Measurements from ENCODE around the gene MYBBP1A. TPM values are rescaled to one million over a fixed set of nuclear protein-coding genes. Genes with fewer than 3 reads are reported as not detected.

MYBBP1A gene
- polyA plus RNA-seq, 2 of the 4 experiments (the other 2 are of a cell fraction) = 42.9 to 95.1 TPM

DNA sequence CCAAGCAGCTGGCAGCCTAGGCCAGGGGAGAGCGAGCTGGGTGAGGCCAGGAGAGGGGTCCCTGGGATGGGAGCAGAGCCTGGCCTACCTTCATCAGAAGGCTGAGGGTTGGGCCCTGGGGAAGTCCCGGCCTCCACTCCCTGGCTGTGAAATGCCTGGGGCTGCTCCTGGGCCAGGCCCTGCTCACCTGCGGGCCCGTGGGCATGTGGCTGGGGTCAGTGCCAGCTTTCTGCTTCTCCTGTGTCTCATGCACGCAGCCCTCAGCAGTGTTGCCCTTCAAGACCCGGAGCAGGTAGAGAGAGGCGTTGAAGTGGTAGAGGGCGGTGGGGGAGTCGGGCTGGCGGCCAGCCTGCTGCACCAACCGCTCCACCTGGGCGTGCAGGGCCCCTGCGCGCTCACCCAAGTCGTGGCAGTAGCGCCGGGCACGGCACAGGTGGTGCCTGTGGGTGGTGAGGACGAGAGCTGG lies 12.4 kb downstream of the MYBBP1A start:
- DNase-seq (ENCODE audit: low read depth in 1 of 2, low spot score in 1 of 2) (no peak), ATAC-seq (no peak), FAIRE-seq (no peak)
- H3K27ac ChIP-seq = no peak overlapping the region
- no peak overlapping the region for H3K4me3 ChIP-seq
- no peaks in the 10 kb centered on the region for H3K4me1 ChIP-seq
- no peak for TF ChIP-seq HOXB5 (CRISPR knock-in tag; IDR thresholded peaks at IDR 0.05)
- no peak for TF ChIP-seq JUNB (IDR thresholded peaks at IDR 0.05)
- no peak for TF ChIP-seq CBX8 (IDR thresholded peaks at IDR 0.05)
- TF ChIP-seq, protein P1, sequence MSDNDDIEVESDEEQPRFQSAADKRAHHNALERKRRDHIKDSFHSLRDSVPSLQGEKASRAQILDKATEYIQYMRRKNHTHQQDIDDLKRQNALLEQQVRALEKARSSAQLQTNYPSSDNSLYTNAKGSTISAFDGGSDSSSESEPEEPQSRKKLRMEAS (IDR thresholded peaks at IDR 0.05) = no peak
- no peak for TF ChIP-seq KDM1A (IDR thresholded peaks at IDR 0.05; ENCODE audit: low read depth)
- TF ChIP-seq RCOR1 (IDR thresholded peaks at IDR 0.05; ENCODE audit: low read depth, low read length) = no peak
- no peak for TF ChIP-seq RFX5 (IDR thresholded peaks at IDR 0.05)
- TF ChIP-seq POLR2AphosphoS2 (conservative IDR thresholded peaks at IDR 0.05; ENCODE audit: low read length) = no peak
- TF ChIP-seq SREBF2 (IDR thresholded peaks at IDR 0.05) = no peak
- TF ChIP-seq, protein P2, sequence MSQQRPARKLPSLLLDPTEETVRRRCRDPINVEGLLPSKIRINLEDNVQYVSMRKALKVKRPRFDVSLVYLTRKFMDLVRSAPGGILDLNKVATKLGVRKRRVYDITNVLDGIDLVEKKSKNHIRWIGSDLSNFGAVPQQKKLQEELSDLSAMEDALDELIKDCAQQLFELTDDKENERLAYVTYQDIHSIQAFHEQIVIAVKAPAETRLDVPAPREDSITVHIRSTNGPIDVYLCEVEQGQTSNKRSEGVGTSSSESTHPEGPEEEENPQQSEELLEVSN (IDR thresholded peaks at IDR 0.05; ENCODE audit: borderline replicate concordance, low read depth) = no peak
- no peak for TF ChIP-seq HDAC2 (IDR thresholded peaks at IDR 0.05)
- TF ChIP-seq, protein P3, sequence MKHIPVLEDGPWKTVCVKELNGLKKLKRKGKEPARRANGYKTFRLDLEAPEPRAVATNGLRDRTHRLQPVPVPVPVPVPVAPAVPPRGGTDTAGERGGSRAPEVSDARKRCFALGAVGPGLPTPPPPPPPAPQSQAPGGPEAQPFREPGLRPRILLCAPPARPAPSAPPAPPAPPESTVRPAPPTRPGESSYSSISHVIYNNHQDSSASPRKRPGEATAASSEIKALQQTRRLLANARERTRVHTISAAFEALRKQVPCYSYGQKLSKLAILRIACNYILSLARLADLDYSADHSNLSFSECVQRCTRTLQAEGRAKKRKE (CRISPR knock-in tag; IDR thresholded peaks at IDR 0.05; ENCODE audit: low read depth) = no peak
- no peak for TF ChIP-seq EP300 (IDR thresholded peaks at IDR 0.05)
- TF ChIP-seq, protein P4, sequence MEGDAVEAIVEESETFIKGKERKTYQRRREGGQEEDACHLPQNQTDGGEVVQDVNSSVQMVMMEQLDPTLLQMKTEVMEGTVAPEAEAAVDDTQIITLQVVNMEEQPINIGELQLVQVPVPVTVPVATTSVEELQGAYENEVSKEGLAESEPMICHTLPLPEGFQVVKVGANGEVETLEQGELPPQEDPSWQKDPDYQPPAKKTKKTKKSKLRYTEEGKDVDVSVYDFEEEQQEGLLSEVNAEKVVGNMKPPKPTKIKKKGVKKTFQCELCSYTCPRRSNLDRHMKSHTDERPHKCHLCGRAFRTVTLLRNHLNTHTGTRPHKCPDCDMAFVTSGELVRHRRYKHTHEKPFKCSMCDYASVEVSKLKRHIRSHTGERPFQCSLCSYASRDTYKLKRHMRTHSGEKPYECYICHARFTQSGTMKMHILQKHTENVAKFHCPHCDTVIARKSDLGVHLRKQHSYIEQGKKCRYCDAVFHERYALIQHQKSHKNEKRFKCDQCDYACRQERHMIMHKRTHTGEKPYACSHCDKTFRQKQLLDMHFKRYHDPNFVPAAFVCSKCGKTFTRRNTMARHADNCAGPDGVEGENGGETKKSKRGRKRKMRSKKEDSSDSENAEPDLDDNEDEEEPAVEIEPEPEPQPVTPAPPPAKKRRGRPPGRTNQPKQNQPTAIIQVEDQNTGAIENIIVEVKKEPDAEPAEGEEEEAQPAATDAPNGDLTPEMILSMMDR (IDR thresholded peaks at IDR 0.05) = no peak
- TF ChIP-seq JUN (IDR thresholded peaks at IDR 0.05) = no peak
- TF ChIP-seq EHMT2 (IDR thresholded peaks at IDR 0.05; ENCODE audit: low read depth) = no peak
- no peak for TF ChIP-seq ESRRA (IDR thresholded peaks at IDR 0.05; ENCODE audit: borderline replicate concordance, low read length)
- H3K9me3 ChIP-seq = no peaks in the 10 kb centered on the region
- WGBS (ENCODE audit: missing lambda C conversion rate) = 96% methylated on average over 19 of the region's 19 CpGs
- CTCF ChIA-PET = interaction anchor here (0.9 to 13.0 kb wide), 9 partner anchors 9 to 346 kb away, joined by 3 to 99 read pairs (median 4); no protein-coding TSS in a partner anchor
- H3K4me2 ChIP-seq = no peak overlapping the region
- POLR2A ChIA-PET = interaction anchor here (1.2 to 2.6 kb wide), 3 partner anchors 9 to 12 kb away, joined by 3 to 13 read pairs (median 3); partner anchors contain the start of gene MYBBP1A

DNA sequence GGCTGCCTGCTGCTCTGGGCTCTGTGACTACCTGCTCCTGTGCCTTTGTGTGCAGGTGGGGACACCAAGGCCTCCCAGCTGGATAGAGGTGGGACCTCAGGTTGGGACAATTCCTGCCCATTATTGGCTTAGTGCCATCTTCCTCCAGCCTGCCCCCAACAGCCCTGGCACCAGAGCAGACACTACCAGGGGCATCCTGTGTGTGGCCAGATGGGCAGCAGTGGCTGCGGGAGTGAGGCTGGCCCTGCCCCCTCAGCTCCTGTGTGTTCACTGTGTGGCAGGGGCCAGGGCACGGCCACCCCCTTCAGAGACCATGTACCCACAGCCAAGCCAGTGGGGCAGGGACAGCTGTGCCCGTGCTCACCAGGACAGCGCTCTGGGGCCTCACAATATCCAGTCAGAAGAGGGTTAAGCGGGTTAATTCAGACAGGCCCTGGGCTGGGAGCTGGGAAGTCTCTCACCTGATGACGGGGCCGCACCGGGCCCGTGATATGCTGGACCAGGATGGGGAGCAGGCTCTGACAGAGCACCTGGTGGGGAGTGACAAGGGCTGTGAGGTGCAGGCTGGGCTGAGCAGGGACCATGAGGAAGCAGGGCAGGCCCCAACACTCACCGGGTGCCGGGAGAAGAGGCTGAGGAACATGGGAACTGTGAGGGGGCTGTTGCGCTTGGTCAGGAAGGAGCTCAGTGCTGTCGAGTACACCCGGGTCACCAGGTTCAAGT lies 13.0 kb downstream of the MYBBP1A start:
- H3K4me3 ChIP-seq = no peak overlapping the region
- ChIA-PET POLR2A (interaction anchor here (1.2 to 2.6 kb wide), 3 partner anchors 8 to 13 kb away, joined by 3 to 13 read pairs (median 3); partner anchors contain the start of gene MYBBP1A), CTCF (interaction anchor here (0.9 to 13.0 kb wide), 10 partner anchors 9 to 347 kb away, joined by 3 to 99 read pairs (median 4); no protein-coding TSS in a partner anchor)
- H3K4me2 ChIP-seq = no peak overlapping the region
- DNase-seq (ENCODE audit: low read depth in 1 of 2, low spot score in 1 of 2) (no peak), FAIRE-seq (no peak), ATAC-seq (no peak)
- H3K27ac ChIP-seq = no peak overlapping the region
- no peak for TF ChIP-seq NPAS2 (CRISPR knock-in tag; IDR thresholded peaks at IDR 0.05; ENCODE audit: borderline replicate concordance)
- no peak for TF ChIP-seq MYC (IDR thresholded peaks at IDR 0.05; ENCODE audit: borderline replicate concordance, low read length)
- TF ChIP-seq, protein P5, sequence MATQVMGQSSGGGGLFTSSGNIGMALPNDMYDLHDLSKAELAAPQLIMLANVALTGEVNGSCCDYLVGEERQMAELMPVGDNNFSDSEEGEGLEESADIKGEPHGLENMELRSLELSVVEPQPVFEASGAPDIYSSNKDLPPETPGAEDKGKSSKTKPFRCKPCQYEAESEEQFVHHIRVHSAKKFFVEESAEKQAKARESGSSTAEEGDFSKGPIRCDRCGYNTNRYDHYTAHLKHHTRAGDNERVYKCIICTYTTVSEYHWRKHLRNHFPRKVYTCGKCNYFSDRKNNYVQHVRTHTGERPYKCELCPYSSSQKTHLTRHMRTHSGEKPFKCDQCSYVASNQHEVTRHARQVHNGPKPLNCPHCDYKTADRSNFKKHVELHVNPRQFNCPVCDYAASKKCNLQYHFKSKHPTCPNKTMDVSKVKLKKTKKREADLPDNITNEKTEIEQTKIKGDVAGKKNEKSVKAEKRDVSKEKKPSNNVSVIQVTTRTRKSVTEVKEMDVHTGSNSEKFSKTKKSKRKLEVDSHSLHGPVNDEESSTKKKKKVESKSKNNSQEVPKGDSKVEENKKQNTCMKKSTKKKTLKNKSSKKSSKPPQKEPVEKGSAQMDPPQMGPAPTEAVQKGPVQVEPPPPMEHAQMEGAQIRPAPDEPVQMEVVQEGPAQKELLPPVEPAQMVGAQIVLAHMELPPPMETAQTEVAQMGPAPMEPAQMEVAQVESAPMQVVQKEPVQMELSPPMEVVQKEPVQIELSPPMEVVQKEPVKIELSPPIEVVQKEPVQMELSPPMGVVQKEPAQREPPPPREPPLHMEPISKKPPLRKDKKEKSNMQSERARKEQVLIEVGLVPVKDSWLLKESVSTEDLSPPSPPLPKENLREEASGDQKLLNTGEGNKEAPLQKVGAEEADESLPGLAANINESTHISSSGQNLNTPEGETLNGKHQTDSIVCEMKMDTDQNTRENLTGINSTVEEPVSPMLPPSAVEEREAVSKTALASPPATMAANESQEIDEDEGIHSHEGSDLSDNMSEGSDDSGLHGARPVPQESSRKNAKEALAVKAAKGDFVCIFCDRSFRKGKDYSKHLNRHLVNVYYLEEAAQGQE (IDR thresholded peaks at IDR 0.05) = no peak
- no peak for TF ChIP-seq BHLHE40 (IDR thresholded peaks at IDR 0.05; ENCODE audit: low read depth, low read length)
- TF ChIP-seq, protein P3 (CRISPR knock-in tag; IDR thresholded peaks at IDR 0.05; ENCODE audit: low read depth) = no peak
- TF ChIP-seq, protein P6, sequence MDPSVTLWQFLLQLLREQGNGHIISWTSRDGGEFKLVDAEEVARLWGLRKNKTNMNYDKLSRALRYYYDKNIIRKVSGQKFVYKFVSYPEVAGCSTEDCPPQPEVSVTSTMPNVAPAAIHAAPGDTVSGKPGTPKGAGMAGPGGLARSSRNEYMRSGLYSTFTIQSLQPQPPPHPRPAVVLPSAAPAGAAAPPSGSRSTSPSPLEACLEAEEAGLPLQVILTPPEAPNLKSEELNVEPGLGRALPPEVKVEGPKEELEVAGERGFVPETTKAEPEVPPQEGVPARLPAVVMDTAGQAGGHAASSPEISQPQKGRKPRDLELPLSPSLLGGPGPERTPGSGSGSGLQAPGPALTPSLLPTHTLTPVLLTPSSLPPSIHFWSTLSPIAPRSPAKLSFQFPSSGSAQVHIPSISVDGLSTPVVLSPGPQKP (IDR thresholded peaks at IDR 0.05; ENCODE audit: low read depth, low read length) = no peak
- TF ChIP-seq KDM1A (IDR thresholded peaks at IDR 0.05; ENCODE audit: low read depth) = no peak
- TF ChIP-seq JUNB (IDR thresholded peaks at IDR 0.05) = no peak
- TF ChIP-seq RARB (CRISPR knock-in tag; IDR thresholded peaks at IDR 0.05) = no peak
- no peak for TF ChIP-seq SMC3 (IDR thresholded peaks at IDR 0.05)
- TF ChIP-seq RNF2 (IDR thresholded peaks at IDR 0.05; ENCODE audit: borderline replicate concordance, low read depth) = no peak
- WGBS (ENCODE audit: missing lambda C conversion rate) = 93% methylated on average over 13 of the region's 14 CpGs
- H3K4me1 ChIP-seq = no peaks in the 10 kb centered on the region
- no peaks in the 10 kb centered on the region for H3K9me3 ChIP-seq
